Nephron progenitor cell (in vitro differentiated cells): Measurements from ENCODE around the gene HOXD8.

ENCODE experiments used
- DNase-seq: peaks from one replicate; pipeline ENCODE4 v3.0.0; 2021
- H3K27ac Mint-ChIP-seq: 2 replicates; pipeline ENCODE4 v1.8.0; 2021; ENCODE audit warnings: mild to moderate bottlenecking, moderate library complexity, mixed read lengths
- H3K27me3 Mint-ChIP-seq: 2 replicates; pipeline ENCODE4 v1.8.0; 2021; ENCODE audit warnings: mild to moderate bottlenecking, low read depth, mixed read lengths; ENCODE audit not compliant: poor library complexity
- H3K36me3 Mint-ChIP-seq: 2 replicates; pipeline ENCODE4 v1.8.0; 2021; ENCODE audit warnings: low read depth, mixed read lengths
- H3K4me1 Mint-ChIP-seq: 2 replicates; pipeline ENCODE4 v1.8.0; 2021; ENCODE audit warnings: mixed read lengths
- H3K4me3 Mint-ChIP-seq: 2 replicates; pipeline ENCODE4 v1.8.0; 2021; ENCODE audit warnings: mild to moderate bottlenecking, moderate library complexity, mixed read lengths
- H3K9me3 Mint-ChIP-seq: 2 replicates; pipeline ENCODE4 v1.8.0; 2021; ENCODE audit warnings: mild to moderate bottlenecking, moderate library complexity, mixed read lengths
- CTCF ChIP-seq: fragments of 200-600 bp; sonication (generic); IDR thresholded peaks from 2 replicates; pipeline ENCODE4 v1.5.0; 2021; ENCODE audit warnings: antibody characterized with exemption

The HOXD8 gene

GRCh38 chr2:176139661-176140512, 10.4 kb downstream of the HOXD8 start:
- H3K36me3 Mint-ChIP-seq: peaks cover 53% of the 10 kb centered on the region
- peaks cover 54% of the 10 kb centered on the region for H3K4me1 Mint-ChIP-seq
- H3K4me3 Mint-ChIP-seq: peak overlapping the region; percentile 100
- peaks cover 13% of the 10 kb centered on the region for H3K27me3 Mint-ChIP-seq
- no peaks in the 10 kb centered on the region for H3K9me3 Mint-ChIP-seq
- no peak for TF ChIP-seq CTCF
- no peak for DNase-seq
- peak overlapping the region; percentile 100 for H3K27ac Mint-ChIP-seq

- peaks cover 8% of the 10 kb centered on the region for H3K27me3 Mint-ChIP-seq
- DNase-seq: peak; percentile 92
- peak overlapping the region; percentile 97 for H3K27ac Mint-ChIP-seq
- no peaks in the 10 kb centered on the region for H3K9me3 Mint-ChIP-seq
- H3K4me1 Mint-ChIP-seq: peaks cover 54% of the 10 kb centered on the region
- peak; percentile 94 for TF ChIP-seq CTCF
- peaks cover 53% of the 10 kb centered on the region for H3K36me3 Mint-ChIP-seq
- peak overlapping the region; percentile 100 for H3K4me3 Mint-ChIP-seq
Observed at GRCh38 chr2:176140513-176141317, 11.2 kb downstream of the HOXD8 start.

GRCh38 chr2:176142281-176142680, 12.8 kb downstream of the HOXD8 start:
- H3K36me3 Mint-ChIP-seq: peaks cover 65% of the 10 kb centered on the region
- peak overlapping the region; percentile 100 for H3K4me3 Mint-ChIP-seq
- peaks cover 2% of the 10 kb centered on the region for H3K27me3 Mint-ChIP-seq
- peak overlapping the region; percentile 97 for H3K27ac Mint-ChIP-seq
- TF ChIP-seq CTCF: no peak
- H3K4me1 Mint-ChIP-seq: peaks cover 59% of the 10 kb centered on the region
- DNase-seq: no peak
- H3K9me3 Mint-ChIP-seq: no peaks in the 10 kb centered on the region

GRCh38 chr2:176145085-176145969, 15.8 kb downstream of the HOXD8 start:
- Mint-ChIP-seq H3K9me3 (no peaks in the 10 kb centered on the region), H3K4me3 (peak overlapping the region; percentile 100), H3K27ac (peak overlapping the region; percentile 97), H3K36me3 (peaks cover 66% of the 10 kb centered on the region), H3K27me3 (peaks cover 2% of the 10 kb centered on the region), H3K4me1 (peaks cover 71% of the 10 kb centered on the region)
- no peak for TF ChIP-seq CTCF
- no peak for DNase-seq

- peaks cover 2% of the 10 kb centered on the region for H3K27me3 Mint-ChIP-seq
- DNase-seq: no peak
- peak overlapping the region; percentile 100 for H3K4me3 Mint-ChIP-seq
- H3K4me1 Mint-ChIP-seq: peaks cover 75% of the 10 kb centered on the region
- no peak for TF ChIP-seq CTCF
- peak overlapping the region; percentile 97 for H3K27ac Mint-ChIP-seq
- no peaks in the 10 kb centered on the region for H3K9me3 Mint-ChIP-seq
- H3K36me3 Mint-ChIP-seq: peaks cover 71% of the 10 kb centered on the region
Observed at GRCh38 chr2:176146101-176146500, 16.6 kb downstream of the HOXD8 start.
